HL-60 (cell line): ENCODE results near the gene ANKRD61.
A peak's percentile ranks its signal among the peaks of the same experiment; 100 is the strongest.
"Not testable (repeated sequence)": the region's sequence is repeated elsewhere in the genome, so short reads cannot be mapped to it uniquely, and the experiment has no call there.

Experiments used
- DNase-seq, 2 experiments: peaks; one replicate each; pipeline ENCODE4 v3.0.0-alpha.2; 2010 to 2020; ENCODE audit warnings: low read depth in 1 of 2, low spot score in 1 of 2
- H3K27ac ChIP-seq: fragments of 250-450 bp; sonication (Bioruptor Pico); replicated peaks from 2 replicates; pipeline ENCODE4 v1.5.1; 2020; ENCODE audit warnings: mild to moderate bottlenecking, moderate library complexity
- H3K27me3 ChIP-seq: fragments of 250-450 bp; sonication (Bioruptor Pico); 2 replicates; pipeline ENCODE4 v1.5.1; 2021; ENCODE audit warnings: mild to moderate bottlenecking, moderate library complexity; ENCODE audit not compliant: insufficient read depth, poor library complexity, severe bottlenecking
- H3K4me3 ChIP-seq: replicated peaks from 2 replicates; pipeline ENCODE4 v1.5.1; 2011; ENCODE audit warnings: mild to moderate bottlenecking, control low read depth, low read length; ENCODE audit not compliant: insufficient read depth
- CTCF ChIP-seq: IDR thresholded peaks from one replicate; pipeline ENCODE4 v1.5.1; 2011; ENCODE audit warnings: low read length, control low read depth, inconsistent platforms; ENCODE audit not compliant: insufficient read depth
- GABPA ChIP-seq: IDR thresholded peaks from 2 replicates; pipeline ENCODE4 v1.6.1; 2012; ENCODE audit warnings: low read depth
- POLR2AphosphoS5 ChIP-seq: IDR thresholded peaks from 2 replicates; pipeline ENCODE4 v1.6.1; 2012; ENCODE audit warnings: low read depth
- SPI1 ChIP-seq: IDR thresholded peaks from 2 replicates; pipeline ENCODE4 v1.6.1; 2012; ENCODE audit warnings: low read depth, mild to moderate bottlenecking, borderline replicate concordance
- long read RNA-seq: library from polyadenylated mRNA; unstranded; transcript quantifications from one replicate; pipeline ENCODE4 v2.0.0, GENCODE V29; 2020
- TF ChIP-seq, protein P1 (sequence below): IDR thresholded peaks from 2 replicates; pipeline ENCODE4 v1.6.1; 2012; ENCODE audit warnings: low read depth; ENCODE audit not compliant: insufficient replicate concordance

The ANKRD61 gene
- long read RNA-seq = 0 reads

DNA sequence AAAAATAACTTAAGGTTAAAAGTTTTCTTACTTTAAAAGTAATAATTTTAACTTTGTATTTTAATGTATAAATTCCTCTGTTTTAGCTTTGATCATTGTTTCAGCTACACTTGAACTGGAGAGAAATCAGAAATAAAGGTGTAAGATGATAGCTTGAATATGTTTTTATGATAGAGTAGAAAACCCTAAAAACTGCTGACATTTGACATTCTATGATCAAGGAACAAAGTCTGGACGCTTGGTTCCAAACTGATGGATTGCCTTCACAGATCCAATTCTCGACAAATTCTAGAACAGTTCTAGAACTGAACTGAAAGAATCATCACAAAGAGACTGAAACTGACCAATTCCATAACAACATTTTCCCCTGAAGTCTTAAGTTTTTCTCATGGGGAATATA is at the start of gene ANKRD61:
ANKRD61 (plus strand) TSS at position 389 of the 400 bp plus-strand sequence; CDS start at position 389, 0 bp downstream.
- H3K4me3 ChIP-seq = no peak within 1 kb of the TSS
- TF ChIP-seq SPI1 (no peak), GABPA (no peak), CTCF (no peak), POLR2AphosphoS5 (no peak)
- TF ChIP-seq, protein P1, sequence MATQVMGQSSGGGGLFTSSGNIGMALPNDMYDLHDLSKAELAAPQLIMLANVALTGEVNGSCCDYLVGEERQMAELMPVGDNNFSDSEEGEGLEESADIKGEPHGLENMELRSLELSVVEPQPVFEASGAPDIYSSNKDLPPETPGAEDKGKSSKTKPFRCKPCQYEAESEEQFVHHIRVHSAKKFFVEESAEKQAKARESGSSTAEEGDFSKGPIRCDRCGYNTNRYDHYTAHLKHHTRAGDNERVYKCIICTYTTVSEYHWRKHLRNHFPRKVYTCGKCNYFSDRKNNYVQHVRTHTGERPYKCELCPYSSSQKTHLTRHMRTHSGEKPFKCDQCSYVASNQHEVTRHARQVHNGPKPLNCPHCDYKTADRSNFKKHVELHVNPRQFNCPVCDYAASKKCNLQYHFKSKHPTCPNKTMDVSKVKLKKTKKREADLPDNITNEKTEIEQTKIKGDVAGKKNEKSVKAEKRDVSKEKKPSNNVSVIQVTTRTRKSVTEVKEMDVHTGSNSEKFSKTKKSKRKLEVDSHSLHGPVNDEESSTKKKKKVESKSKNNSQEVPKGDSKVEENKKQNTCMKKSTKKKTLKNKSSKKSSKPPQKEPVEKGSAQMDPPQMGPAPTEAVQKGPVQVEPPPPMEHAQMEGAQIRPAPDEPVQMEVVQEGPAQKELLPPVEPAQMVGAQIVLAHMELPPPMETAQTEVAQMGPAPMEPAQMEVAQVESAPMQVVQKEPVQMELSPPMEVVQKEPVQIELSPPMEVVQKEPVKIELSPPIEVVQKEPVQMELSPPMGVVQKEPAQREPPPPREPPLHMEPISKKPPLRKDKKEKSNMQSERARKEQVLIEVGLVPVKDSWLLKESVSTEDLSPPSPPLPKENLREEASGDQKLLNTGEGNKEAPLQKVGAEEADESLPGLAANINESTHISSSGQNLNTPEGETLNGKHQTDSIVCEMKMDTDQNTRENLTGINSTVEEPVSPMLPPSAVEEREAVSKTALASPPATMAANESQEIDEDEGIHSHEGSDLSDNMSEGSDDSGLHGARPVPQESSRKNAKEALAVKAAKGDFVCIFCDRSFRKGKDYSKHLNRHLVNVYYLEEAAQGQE = no peak
- no peak for DNase-seq
- no peaks in the 10 kb centered on the region for H3K27me3 ChIP-seq
- H3K27ac ChIP-seq = no peak within 1 kb of the TSS

DNA sequence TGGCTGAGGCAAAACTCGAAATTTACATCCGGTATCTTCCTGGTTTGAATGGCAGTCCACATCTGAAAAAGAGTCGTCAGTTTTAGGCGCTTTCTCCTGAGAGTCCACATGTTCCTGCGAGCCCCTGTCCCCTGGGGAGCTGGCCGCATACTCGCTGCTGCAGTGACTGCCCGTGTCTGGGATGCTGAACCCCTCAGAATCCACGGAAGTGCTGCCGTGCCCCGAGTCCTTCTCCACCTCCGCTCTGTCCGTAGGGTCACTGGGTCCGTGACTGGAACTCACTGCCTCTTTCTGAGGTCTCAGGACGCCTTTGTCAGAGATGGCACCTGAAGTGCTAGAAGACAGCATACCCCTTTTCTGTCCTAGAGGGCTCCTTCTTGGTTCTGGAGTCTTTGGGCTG is 44.1 kb upstream of the ANKRD61 start:
- DNase-seq, H3K4me3 ChIP-seq, H3K27ac ChIP-seq, H3K27me3 ChIP-seq: not testable (repeated sequence)

DNA sequence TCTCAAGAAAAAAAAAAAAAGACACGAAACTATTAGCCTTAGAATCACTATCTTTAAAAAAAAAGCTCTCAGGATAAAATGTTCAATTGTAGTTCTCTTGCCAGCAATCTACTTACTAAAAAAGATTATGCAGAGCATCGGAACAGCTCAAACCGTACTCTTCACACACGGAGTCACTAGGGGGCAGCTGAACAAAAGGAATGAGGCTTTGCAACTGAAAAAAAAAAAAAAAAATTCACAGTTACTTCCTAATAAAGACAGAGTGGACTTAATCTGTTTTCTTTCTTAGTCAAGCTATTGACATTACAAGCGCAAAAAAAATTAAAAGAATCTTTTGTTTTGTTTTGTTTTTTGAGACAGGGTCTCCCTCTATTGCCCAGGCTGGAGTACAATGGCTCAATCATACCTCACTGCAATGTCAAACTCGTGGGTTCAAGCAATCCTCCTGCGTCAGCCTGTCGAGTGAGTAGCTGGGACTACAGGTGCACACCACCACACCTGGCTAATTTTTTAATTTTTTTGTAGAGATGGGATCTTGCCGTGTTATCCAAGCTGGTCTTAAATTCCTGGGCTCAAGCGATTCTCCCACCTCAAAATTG is 33.9 kb upstream of the ANKRD61 start:
- peak in 1 of 2 experiments; percentile 60 for DNase-seq
- H3K27ac ChIP-seq = no peak overlapping the region
- no peak overlapping the region for H3K4me3 ChIP-seq
- no peaks in the 10 kb centered on the region for H3K27me3 ChIP-seq
- TF ChIP-seq POLR2AphosphoS5 (no peak), CTCF (peak; percentile 20)
- TF ChIP-seq, protein P1 = no peak

- H3K27ac ChIP-seq = no peak overlapping the region
- H3K27me3 ChIP-seq = no peaks in the 10 kb centered on the region
- H3K4me3 ChIP-seq = no peak overlapping the region
- TF ChIP-seq, protein P1 = no peak
- no peak for TF ChIP-seq POLR2AphosphoS5
- no peak for TF ChIP-seq CTCF
- no peak for TF ChIP-seq SPI1
- no peak for TF ChIP-seq GABPA
- DNase-seq = no peak
Measured at GRCh38 chr7:6007386-6007785, 23.8 kb upstream of the ANKRD61 start.

- DNase-seq, H3K27me3 ChIP-seq: not testable (repeated sequence)
- Histone ChIP-seq H3K27ac (peak overlapping the region; percentile 90), H3K4me3 (peak overlapping the region; percentile 86)
Measured at GRCh38 chr7:6007835-6008590, 23.2 kb upstream of the ANKRD61 start.
